ENCODE measurements around the gene CRADD. TPM values are rescaled to one million over a fixed set of nuclear protein-coding genes. Genes with fewer than 3 reads are reported as not detected.

The CRADD gene
- total RNA-seq, 4 donors from 2014 or later, result 27.7 to 61.0 (median 34.2) TPM

GRCh38 chr12:93886533-93887511 is 209.6 kb downstream of the CRADD start:
- no peak for TF ChIP-seq CTCF (IDR thresholded peaks at IDR 0.05)
- no peak for ATAC-seq (ENCODE audit: low FRiP score)
- DNase-seq (ENCODE audit: low spot score), result no peak

GRCh38 chr12:93888964-93889363 is 211.8 kb downstream of the CRADD start:
- no peak for TF ChIP-seq CTCF (IDR thresholded peaks at IDR 0.05)
- DNase-seq (ENCODE audit: low spot score) (no peak), ATAC-seq (ENCODE audit: low FRiP score) (no peak)

GRCh38 chr12:93889516-93890212 is 212.5 kb downstream of the CRADD start:
- ATAC-seq (ENCODE audit: low FRiP score), result no peak

GRCh38 chr12:93892423-93893268 is 215.5 kb downstream of the CRADD start:
- TF ChIP-seq CTCF (IDR thresholded peaks at IDR 0.05), result no peak
- DNase-seq (ENCODE audit: low spot score), result no peak
- no peak for ATAC-seq (ENCODE audit: low FRiP score)

More at GRCh38 chr12:93889516-93890212, 212.5 kb downstream of the CRADD start:
- DNase-seq (ENCODE audit: low spot score), result no peak
- no peak for TF ChIP-seq CTCF (IDR thresholded peaks at IDR 0.05)

GRCh38 chr12:93894391-93895088 is 217.4 kb downstream of the CRADD start:
- peak; percentile 41 for DNase-seq (ENCODE audit: low spot score)
- peak; percentile 63 for ATAC-seq (ENCODE audit: low FRiP score)
- TF ChIP-seq CTCF (IDR thresholded peaks at IDR 0.05), result no peak

GRCh38 chr12:93895089-93895445 is 217.9 kb downstream of the CRADD start:
- no peak for ATAC-seq (ENCODE audit: low FRiP score)
- no peak for DNase-seq (ENCODE audit: low spot score)
- TF ChIP-seq CTCF (IDR thresholded peaks at IDR 0.05), result no peak
